Keratinocyte (primary cell): ENCODE results near the gene CD247. TPM values are rescaled to one million over a fixed set of nuclear protein-coding genes. Genes with fewer than 3 reads are reported as not detected.

ENCODE experiments used
- DNase-seq: peaks from one replicate; pipeline ENCODE4 v3.0.0-alpha.2; 2011; ENCODE audit warnings: low read depth, missing footprints, low spot score
- FAIRE-seq: peaks from 2 replicates; lab custom pipeline; 2011; peaks lifted over from hg19 to GRCh38; lab: Jason Lieb, UNC
- H2AFZ ChIP-seq: 2 replicates; pipeline ENCODE4 v1.6.0; 2012; ENCODE audit warnings: low read length, control low read depth, inconsistent platforms; ENCODE audit not compliant: control insufficient read depth
- H3K27ac ChIP-seq: 2 replicates; pipeline ENCODE4 v1.5.1; 2011; ENCODE audit warnings: low read length; ENCODE audit not compliant: control insufficient read depth, insufficient read depth
- H3K27me3 ChIP-seq: 3 replicates; pipeline ENCODE4 v1.6.0; 2011; ENCODE audit warnings: low read length; ENCODE audit not compliant: control insufficient read depth, insufficient read depth; ENCODE audit errors: extremely low read depth
- H3K36me3 ChIP-seq, 2 experiments: 2 replicates in 1 of 2; 3 replicates in 1 of 2; pipeline ENCODE4 v1.5.1; 2011; ENCODE audit warnings: low read length in 2 of 2, mild to moderate bottlenecking in 1 of 2; ENCODE audit not compliant: control insufficient read depth in 2 of 2, insufficient read depth in 2 of 2; ENCODE audit errors: extremely low read depth in 1 of 2
- H3K4me1 ChIP-seq: 3 replicates; pipeline ENCODE4 v1.5.1; 2011; ENCODE audit warnings: low read length; ENCODE audit not compliant: control insufficient read depth, insufficient read depth; ENCODE audit errors: extremely low read depth
- H3K4me2 ChIP-seq: 3 replicates; pipeline ENCODE4 v1.6.0; 2011; ENCODE audit warnings: low read depth, low read length; ENCODE audit not compliant: control insufficient read depth, insufficient read depth; ENCODE audit errors: extremely low read depth
- H3K4me3 ChIP-seq, 3 experiments: fragments of 200-600 bp in 1 of 3; sonication (generic) in 1 of 3; 2 replicates in 2 of 3; 3 replicates in 1 of 3; pipeline ENCODE4 v1.5.1; 2011 to 2016; ENCODE audit warnings: low read length in 3 of 3, mild to moderate bottlenecking in 3 of 3, control low read depth in 2 of 3, inconsistent platforms in 1 of 3, low read depth in 1 of 3, mixed read lengths in 1 of 3, mixed run types in 1 of 3, moderate library complexity in 1 of 3; ENCODE audit not compliant: control insufficient read depth in 2 of 3, insufficient read depth in 2 of 3; ENCODE audit errors: extremely low read depth in 1 of 3
- H3K79me2 ChIP-seq: 2 replicates; pipeline ENCODE4 v1.6.0; 2012; ENCODE audit warnings: low read length; ENCODE audit not compliant: control insufficient read depth, insufficient read depth
- H3K9ac ChIP-seq: 3 replicates; pipeline ENCODE4 v1.6.0; 2011; ENCODE audit warnings: low read length; ENCODE audit not compliant: control insufficient read depth, insufficient read depth; ENCODE audit errors: extremely low read depth
- H3K9me1 ChIP-seq: 3 replicates; pipeline ENCODE4 v1.6.0; 2011; ENCODE audit warnings: low read length; ENCODE audit not compliant: control insufficient read depth, insufficient read depth; ENCODE audit errors: extremely low read depth
- H3K9me3 ChIP-seq: 2 replicates; pipeline ENCODE4 v1.5.1; 2012; ENCODE audit warnings: low read depth, low read length; ENCODE audit not compliant: control insufficient read depth
- H4K20me1 ChIP-seq: 3 replicates; pipeline ENCODE4 v1.6.0; 2011; ENCODE audit warnings: low read length; ENCODE audit not compliant: control insufficient read depth, insufficient read depth; ENCODE audit errors: extremely low read depth
- CTCF ChIP-seq, 3 experiments: IDR thresholded peaks in 1 of 3; conservative IDR thresholded peaks in 1 of 3; optimal IDR thresholded peaks in 1 of 3; 2 replicates in 2 of 3; 3 replicates in 1 of 3; pipeline versions ENCODE3 to v1.5.1; 2011; ENCODE audit warnings: low read length in 3 of 3, mild to moderate bottlenecking in 3 of 3, moderate library complexity in 2 of 3, control low read depth in 1 of 3, inconsistent platforms in 1 of 3; ENCODE audit not compliant: insufficient read depth in 2 of 3; ENCODE audit errors: extremely low read depth in 1 of 3
- EZH2 ChIP-seq: IDR thresholded peaks from one replicate; pipeline ENCODE4 v1.6.1; 2012; ENCODE audit warnings: inconsistent platforms, mild to moderate bottlenecking, low read length, moderate library complexity
- dilution Hi-C: fragments of 300-500 bp; cut with MboI; formaldehyde crosslinking; loops from one replicate; pipeline ENCODE4 v1.7.0; 2020; ENCODE audit warnings: low sequenced_read_pairs; ENCODE audit not compliant: extremely low pct_ligation_motif_present
- polyA plus RNA-seq, 5 experiments: library from polyadenylated mRNA; depleted of rRNA in 3 of 5; stranded (reverse) in 3 of 5; stranded (forward) in 1 of 5; unstranded in 1 of 5; fragments of >200 nt; gene quantifications; 1 replicate in 1 of 5; 2 replicates in 3 of 5; 3 replicates in 1 of 5; pipeline versions ENCODE4 v1.2.1 to v1.2.3, GENCODE V29; 2011 to 2012; ENCODE audit warnings: missing spikeins in 2 of 5, low read depth in 1 of 5, low replicate concordance in 1 of 5

The CD247 gene
- polyA plus RNA-seq, 1 donor (not counting 4 experiments of a cell fraction or from before 2014, with no cell fraction given) = not detected

- H2AFZ ChIP-seq = no peak overlapping the region
- peak; percentile 88 for FAIRE-seq
- no peak overlapping the region for H3K4me3 ChIP-seq
- dilution Hi-C loops = no loop called here
- DNase-seq = peak; percentile 5
- no peak overlapping the region for H3K4me2 ChIP-seq
- no peak overlapping the region for H3K9ac ChIP-seq
- H3K4me1 ChIP-seq = no peaks in the 10 kb centered on the region
- peak; percentile 53 to 76 (median 59) for TF ChIP-seq CTCF (optimal IDR thresholded peaks at IDR 0.05 in 1 of 3, IDR thresholded peaks at IDR 0.05 in 1 of 3, conservative IDR thresholded peaks at IDR 0.05 in 1 of 3; ENCODE audit: extremely low read depth in 1 of 3, insufficient read depth in 2 of 3, low read length in 3 of 3)
- TF ChIP-seq EZH2 = no peak
- H4K20me1 ChIP-seq = no peaks in the 10 kb centered on the region
- H3K9me1 ChIP-seq = no peaks in the 10 kb centered on the region
- no peaks in the 10 kb centered on the region for H3K79me2 ChIP-seq
- H3K9me3 ChIP-seq = no peaks in the 10 kb centered on the region
- H3K36me3 ChIP-seq = no peaks in the 10 kb centered on the region
- H3K27me3 ChIP-seq = no peaks in the 10 kb centered on the region
- H3K27ac ChIP-seq = no peak overlapping the region
Observed at GRCh38 chr1:167401260-167401873, 117.0 kb downstream of the CD247 start.

- Histone ChIP-seq H3K4me1 (no peaks in the 10 kb centered on the region), H3K27me3 (no peaks in the 10 kb centered on the region), H3K79me2 (no peaks in the 10 kb centered on the region), H3K36me3 (no peaks in the 10 kb centered on the region), H3K9me1 (no peaks in the 10 kb centered on the region), H3K4me2 (no peak overlapping the region), H3K9ac (no peak overlapping the region), H3K27ac (no peak overlapping the region), H2AFZ (no peak overlapping the region), H3K9me3 (no peaks in the 10 kb centered on the region), H4K20me1 (no peaks in the 10 kb centered on the region), H3K4me3 (no peak overlapping the region)
- dilution Hi-C loops = no loop called here
- TF ChIP-seq CTCF (optimal IDR thresholded peaks at IDR 0.05 in 1 of 3, IDR thresholded peaks at IDR 0.05 in 1 of 3, conservative IDR thresholded peaks at IDR 0.05 in 1 of 3; ENCODE audit: extremely low read depth in 1 of 3, insufficient read depth in 2 of 3, low read length in 3 of 3) (no peak), EZH2 (no peak)
- DNase-seq (no peak), FAIRE-seq (no peak)
Observed at GRCh38 chr1:167400359-167400953, 117.9 kb downstream of the CD247 start.
